ENCODE data around the gene DYNC1H1. TPM values are rescaled to one million over a fixed set of nuclear protein-coding genes. Genes with fewer than 3 reads are reported as not detected.

DYNC1H1 gene
- total RNA-seq, 1 experiment from 2014 or later = 833 TPM

DNA sequence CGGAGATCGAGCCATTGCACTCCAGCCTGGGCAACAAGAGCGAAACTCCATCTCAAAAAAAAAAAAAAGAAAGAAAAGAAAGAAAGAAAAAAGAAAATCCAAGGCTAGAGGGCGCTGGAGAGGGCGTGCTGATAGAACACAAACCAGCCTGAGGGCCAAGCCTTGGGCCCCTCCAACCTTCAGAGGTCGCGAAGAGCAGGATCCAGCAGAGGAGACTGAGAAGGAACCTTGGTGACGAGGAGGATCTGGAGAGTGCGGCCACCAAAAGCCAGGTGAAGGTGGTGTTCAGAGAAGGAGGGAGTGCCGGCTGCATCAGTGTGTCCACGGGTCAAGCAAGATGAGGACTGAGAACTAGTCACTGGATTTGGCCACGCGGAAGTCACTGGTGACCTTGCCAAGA, 4.1 kb upstream of the DYNC1H1 start:
- CTCF ChIA-PET = interaction anchor here (0.8 kb wide), 1 partner anchor 439 kb away, joined by 4 read pairs; no protein-coding TSS in a partner anchor
- POLR2A ChIA-PET (ENCODE audit: low non-redundant PET) = interaction anchor here (0.6 kb wide), 1 partner anchor 452 kb away, joined by 14 read pairs; no protein-coding TSS in a partner anchor
- no peak for TF ChIP-seq EZH2 (IDR thresholded peaks at IDR 0.05; ENCODE audit: borderline replicate concordance, low read depth, low read length, poor library complexity, severe bottlenecking)
- TF ChIP-seq, protein P1, sequence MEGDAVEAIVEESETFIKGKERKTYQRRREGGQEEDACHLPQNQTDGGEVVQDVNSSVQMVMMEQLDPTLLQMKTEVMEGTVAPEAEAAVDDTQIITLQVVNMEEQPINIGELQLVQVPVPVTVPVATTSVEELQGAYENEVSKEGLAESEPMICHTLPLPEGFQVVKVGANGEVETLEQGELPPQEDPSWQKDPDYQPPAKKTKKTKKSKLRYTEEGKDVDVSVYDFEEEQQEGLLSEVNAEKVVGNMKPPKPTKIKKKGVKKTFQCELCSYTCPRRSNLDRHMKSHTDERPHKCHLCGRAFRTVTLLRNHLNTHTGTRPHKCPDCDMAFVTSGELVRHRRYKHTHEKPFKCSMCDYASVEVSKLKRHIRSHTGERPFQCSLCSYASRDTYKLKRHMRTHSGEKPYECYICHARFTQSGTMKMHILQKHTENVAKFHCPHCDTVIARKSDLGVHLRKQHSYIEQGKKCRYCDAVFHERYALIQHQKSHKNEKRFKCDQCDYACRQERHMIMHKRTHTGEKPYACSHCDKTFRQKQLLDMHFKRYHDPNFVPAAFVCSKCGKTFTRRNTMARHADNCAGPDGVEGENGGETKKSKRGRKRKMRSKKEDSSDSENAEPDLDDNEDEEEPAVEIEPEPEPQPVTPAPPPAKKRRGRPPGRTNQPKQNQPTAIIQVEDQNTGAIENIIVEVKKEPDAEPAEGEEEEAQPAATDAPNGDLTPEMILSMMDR (conservative IDR thresholded peaks at IDR 0.05; ENCODE audit: low read depth, low read length) = peak; percentile 64
- BruUV-seq (replicated peaks) = no TSS peak
- peaks cover 37% of the 10 kb centered on the region for H3K4me1 ChIP-seq (ENCODE audit: insufficient read depth, low read length, poor library complexity, severe bottlenecking)
- no peaks in the 10 kb centered on the region for H3K27me3 ChIP-seq (replicated peaks; ENCODE audit: insufficient read depth, low read depth, low read length, poor library complexity)
- intact Hi-C loops (cut with micrococcal nuclease; ENCODE audit: unreplicated experiment) = loop anchor here (1.0 to 5.0 kb wide), 4 partner anchors 102 to 354 kb away; no protein-coding TSS in a partner anchor
- H3K27ac ChIP-seq (ENCODE audit: low read depth, low read length, poor library complexity, severe bottlenecking) = no peak overlapping the region
- no peaks in the 10 kb centered on the region for H3K9me3 ChIP-seq (ENCODE audit: low read depth, low read length, poor library complexity, severe bottlenecking)
- no peak overlapping the region for H3K4me3 ChIP-seq (ENCODE audit: low read depth, low read length, poor library complexity, severe bottlenecking)
- no peaks in the 10 kb centered on the region for H3K36me3 ChIP-seq (ENCODE audit: insufficient read depth, low read length, poor library complexity, severe bottlenecking)
- DNase-seq (ENCODE audit: low spot score) = peak; percentile 67

DNA sequence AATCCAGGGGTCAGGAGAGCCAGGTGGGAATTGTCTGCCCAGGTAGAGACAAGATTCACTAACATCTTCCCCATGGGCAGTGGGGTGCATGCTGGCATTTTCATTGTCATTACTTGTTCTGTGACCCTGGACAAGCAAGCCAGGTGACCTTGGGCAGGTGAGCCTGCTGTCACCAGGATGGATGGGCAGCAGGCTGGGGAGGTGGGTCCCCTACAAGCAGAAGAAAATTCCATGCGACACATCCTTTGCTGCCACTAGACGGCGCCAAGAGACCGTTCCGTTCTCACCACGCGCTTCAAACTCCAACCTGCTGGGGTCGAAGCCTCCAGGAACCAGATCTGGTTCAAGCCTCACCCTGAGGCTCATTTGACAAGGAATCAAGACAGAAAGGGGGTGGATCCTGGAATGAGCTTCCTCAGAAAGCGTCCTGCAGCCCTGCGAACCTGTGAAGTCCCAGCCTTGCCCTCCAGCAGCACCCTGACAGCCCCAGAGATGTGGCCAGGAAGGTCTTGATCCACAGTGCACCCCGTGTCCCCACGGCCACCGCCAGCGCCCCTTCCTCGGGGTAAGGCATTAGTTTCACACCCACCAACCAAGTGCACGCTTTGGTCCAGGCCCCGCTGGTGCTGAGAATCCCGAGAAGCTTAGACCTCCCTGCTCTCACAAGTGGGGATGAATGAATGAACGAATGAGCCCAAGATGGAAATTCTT, 3.2 kb upstream of the DYNC1H1 start:
- TF ChIP-seq EZH2 (IDR thresholded peaks at IDR 0.05; ENCODE audit: borderline replicate concordance, low read depth, low read length, poor library complexity, severe bottlenecking) = no peak
- TF ChIP-seq, protein P1 (conservative IDR thresholded peaks at IDR 0.05; ENCODE audit: low read depth, low read length) = peak; percentile 90
- BruUV-seq (replicated peaks) = no TSS peak
- peak; percentile 94 for DNase-seq (ENCODE audit: low spot score)
- Histone ChIP-seq H3K36me3 (ENCODE audit: insufficient read depth, low read length, poor library complexity, severe bottlenecking) (no peaks in the 10 kb centered on the region), H3K9me3 (ENCODE audit: low read depth, low read length, poor library complexity, severe bottlenecking) (no peaks in the 10 kb centered on the region), H3K27me3 (replicated peaks; ENCODE audit: insufficient read depth, low read depth, low read length, poor library complexity) (no peaks in the 10 kb centered on the region), H3K4me1 (ENCODE audit: insufficient read depth, low read length, poor library complexity, severe bottlenecking) (peaks cover 37% of the 10 kb centered on the region), H3K4me3 (ENCODE audit: low read depth, low read length, poor library complexity, severe bottlenecking) (no peak overlapping the region), H3K27ac (ENCODE audit: low read depth, low read length, poor library complexity, severe bottlenecking) (peak overlapping the region; percentile 58)
- CTCF ChIA-PET = interaction anchor here (0.5 to 1.3 kb wide), 8 partner anchors 11 to 1770 kb away, joined by 3 to 10 read pairs (median 4); no protein-coding TSS in a partner anchor
- POLR2A ChIA-PET (ENCODE audit: low non-redundant PET) = interaction anchor here (0.6 kb wide), 1 partner anchor 15 kb away, joined by 18 read pairs; no protein-coding TSS in a partner anchor
- intact Hi-C loops (cut with micrococcal nuclease; ENCODE audit: unreplicated experiment) = loop anchor here (5.0 kb wide), 3 partner anchors 101 to 254 kb away; no protein-coding TSS in a partner anchor

DNA sequence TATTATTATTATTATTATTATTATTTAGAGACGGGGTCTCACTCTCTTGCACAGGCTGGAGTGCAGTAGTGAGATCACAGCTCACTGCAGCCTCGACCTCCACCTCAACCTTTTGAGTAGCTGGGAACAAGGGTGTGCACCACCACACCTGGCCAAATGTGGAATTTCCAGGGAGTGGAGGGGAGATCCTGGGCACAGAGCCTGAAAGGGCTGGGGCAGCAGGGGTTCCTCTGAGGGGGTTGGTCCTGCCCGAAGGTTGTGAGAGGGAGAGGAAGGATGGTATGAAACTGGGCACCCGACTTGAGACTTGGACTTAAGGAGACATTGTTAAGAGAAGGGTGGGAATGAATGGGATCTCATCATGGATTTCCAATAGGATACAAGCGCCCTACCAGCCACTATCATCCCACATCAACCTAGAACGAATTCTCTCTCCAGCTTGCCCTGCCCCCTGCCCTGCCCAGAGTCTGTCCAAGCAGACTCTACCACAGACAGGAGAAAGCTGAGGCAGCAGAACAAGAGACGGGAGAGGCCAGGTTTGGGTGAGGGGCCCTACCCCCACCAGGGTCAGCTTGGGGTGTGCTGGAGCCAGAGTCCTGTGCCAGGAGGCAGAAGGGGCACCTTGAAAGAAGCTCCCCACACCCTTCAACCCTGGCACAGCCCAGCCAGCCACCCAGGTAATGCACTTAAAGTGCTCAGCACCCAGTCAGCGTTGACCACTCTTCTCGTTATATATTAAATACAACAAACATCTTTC, 2.4 kb upstream of the DYNC1H1 start:
- peak overlapping the region; percentile 94 for H3K27ac ChIP-seq (ENCODE audit: low read depth, low read length, poor library complexity, severe bottlenecking)
- H3K4me1 ChIP-seq (ENCODE audit: insufficient read depth, low read length, poor library complexity, severe bottlenecking) = peaks cover 39% of the 10 kb centered on the region
- intact Hi-C loops (cut with micrococcal nuclease; ENCODE audit: unreplicated experiment) = loop anchor here (5.0 kb wide), 3 partner anchors 100 to 255 kb away; no protein-coding TSS in a partner anchor
- H3K9me3 ChIP-seq (ENCODE audit: low read depth, low read length, poor library complexity, severe bottlenecking) = no peaks in the 10 kb centered on the region
- no peak for DNase-seq (ENCODE audit: low spot score)
- ChIA-PET POLR2A (ENCODE audit: low non-redundant PET) (interaction anchor here (0.6 kb wide), 1 partner anchor 15 kb away, joined by 18 read pairs; no protein-coding TSS in a partner anchor), CTCF (interaction anchor here (0.5 to 1.3 kb wide), 8 partner anchors 11 to 1769 kb away, joined by 3 to 10 read pairs (median 4); no protein-coding TSS in a partner anchor)
- H3K4me3 ChIP-seq (ENCODE audit: low read depth, low read length, poor library complexity, severe bottlenecking) = no peak overlapping the region
- BruUV-seq (replicated peaks) = no TSS peak
- H3K27me3 ChIP-seq (replicated peaks; ENCODE audit: insufficient read depth, low read depth, low read length, poor library complexity) = no peaks in the 10 kb centered on the region
- peaks cover 3% of the 10 kb centered on the region for H3K36me3 ChIP-seq (ENCODE audit: insufficient read depth, low read length, poor library complexity, severe bottlenecking)
- TF ChIP-seq, protein P1 (conservative IDR thresholded peaks at IDR 0.05; ENCODE audit: low read depth, low read length) = no peak
- TF ChIP-seq EZH2 (IDR thresholded peaks at IDR 0.05; ENCODE audit: borderline replicate concordance, low read depth, low read length, poor library complexity, severe bottlenecking) = no peak
